B cell (primary cell): Measurements from ENCODE around the gene GINS2. TPM values are rescaled to one million over a fixed set of nuclear protein-coding genes. Genes with fewer than 3 reads are reported as not detected.

ENCODE experiments used
- ATAC-seq: fragments of 200-7000 bp; cut with Tn5 transposase; one replicate; pipeline ENCODE4 v1.10.0; 2021; ENCODE audit warnings: low read depth, mild to moderate bottlenecking, moderate number of reproducible peaks, moderate library complexity
- CTCF ChIA-PET: fragments of 350-600 bp; sonication (Branson Sonifier 250); formaldehyde crosslinking; loops from one replicate; lab custom pipeline; 2021; ENCODE audit warnings: antibody characterized with exemption, inconsistent platforms; lab: Charles Lee
- POLR2A ChIA-PET: fragments of 350-600 bp; sonication (Branson Sonifier 250); formaldehyde crosslinking; loops from one replicate; lab custom pipeline; 2021; ENCODE audit warnings: antibody characterized with exemption; lab: Charles Lee
- DNase-seq: peaks from one replicate; pipeline ENCODE4 v3.0.0; 2013
- H2AFZ ChIP-seq: 2 replicates; pipeline ENCODE4 v1.6.1; 2012; ENCODE audit warnings: mild to moderate bottlenecking, low read depth, low read length; ENCODE audit not compliant: insufficient read depth, poor library complexity, severe bottlenecking
- H3K27ac ChIP-seq, 2 donors: 1 replicate in 1 of 2; 2 replicates in 1 of 2; pipeline ENCODE4 v1.5.1; 2012 to 2013; ENCODE audit warnings: low read length in 2 of 2, mild to moderate bottlenecking in 2 of 2, moderate library complexity in 1 of 2
- H3K27me3 ChIP-seq, 4 experiments: fragments of 200-600 bp in 1 of 4; sonication (generic) in 1 of 4; replicated peaks in 1 of 4; 1 replicate in 2 of 4; 2 replicates in 2 of 4; pipeline versions ENCODE4 v1.6.1 to v1.7.0; 2013 to 2016; ENCODE audit warnings: low read length in 3 of 4, mild to moderate bottlenecking in 2 of 4, mixed read lengths in 1 of 4, moderate library complexity in 1 of 4; ENCODE audit not compliant: insufficient read depth in 4 of 4, control insufficient read depth in 3 of 4; ENCODE audit errors: control extremely low read depth in 1 of 4
- H3K36me3 ChIP-seq, 2 experiments: replicated peaks in 1 of 2; 1 replicate in 1 of 2; 2 replicates in 1 of 2; pipeline versions ENCODE4 v1.6.1 to v1.7.1; 2013; ENCODE audit warnings: low read length in 1 of 2; ENCODE audit not compliant: insufficient read depth in 2 of 2, control insufficient read depth in 1 of 2; ENCODE audit errors: control extremely low read depth in 1 of 2, extremely low read depth in 1 of 2
- H3K4me1 ChIP-seq, 2 donors: fragments of 200-600 bp in 1 of 2; sonication (generic) in 1 of 2; 1 replicate in 1 of 2; 2 replicates in 1 of 2; pipeline versions ENCODE4 v1.5.1 to v1.6.1; 2013 to 2017; ENCODE audit warnings: low read length in 2 of 2; ENCODE audit not compliant: control insufficient read depth in 2 of 2, insufficient read depth in 2 of 2
- H3K4me2 ChIP-seq: replicated peaks from 2 replicates; pipeline ENCODE3; 2012; ENCODE audit warnings: mild to moderate bottlenecking, low read depth, low read length; ENCODE audit not compliant: poor library complexity, severe bottlenecking
- H3K4me3 ChIP-seq, 5 experiments: fragments of 200-600 bp in 1 of 5; sonication (generic) in 1 of 5; 1 replicate in 3 of 5; 2 replicates in 2 of 5; pipeline versions ENCODE4 v1.5.1 to v1.7.0; 2011 to 2016; ENCODE audit warnings: low read length in 4 of 5, mild to moderate bottlenecking in 4 of 5, low read depth in 2 of 5, control low read depth in 1 of 5, moderate library complexity in 1 of 5; ENCODE audit not compliant: insufficient read depth in 1 of 5; ENCODE audit errors: control extremely low read depth in 1 of 5, extremely low read depth in 1 of 5
- H3K79me2 ChIP-seq: fragments of 200-600 bp; sonication (generic); one replicate; pipeline ENCODE4 v1.6.0; 2016; ENCODE audit warnings: low read length; ENCODE audit not compliant: control insufficient read depth, insufficient read depth
- H3K9ac ChIP-seq: fragments of 200-600 bp; sonication (generic); 2 replicates; pipeline ENCODE4 v1.6.1; 2017; ENCODE audit warnings: mild to moderate bottlenecking, low read length, moderate library complexity
- H3K9me3 ChIP-seq, 3 donors: one replicate each; pipeline versions ENCODE4 v1.6.1 to v1.7.1; 2013; ENCODE audit warnings: low read length in 2 of 3; ENCODE audit not compliant: control insufficient read depth in 2 of 3, insufficient read depth in 1 of 3; ENCODE audit errors: control extremely low read depth in 1 of 3
- H4K20me1 ChIP-seq: 2 replicates; pipeline ENCODE4 v1.6.0; 2012; ENCODE audit warnings: mild to moderate bottlenecking, low read length; ENCODE audit not compliant: insufficient read depth, control insufficient read depth, poor library complexity, severe bottlenecking
- H3K27ac Mint-ChIP-seq: one replicate; pipeline ENCODE4 v1.8.0; 2021; ENCODE audit warnings: mixed read lengths
- H3K27me3 Mint-ChIP-seq: one replicate; pipeline ENCODE4 v1.8.0; 2021; ENCODE audit warnings: mixed read lengths
- H3K4me1 Mint-ChIP-seq: one replicate; pipeline ENCODE4 v1.8.0; 2021; ENCODE audit warnings: mixed read lengths
- H3K4me3 Mint-ChIP-seq: one replicate; pipeline ENCODE4 v1.8.0; 2021; ENCODE audit warnings: mixed read lengths
- H3K9me3 Mint-ChIP-seq: one replicate; pipeline ENCODE4 v1.8.0; 2022; ENCODE audit warnings: mixed read lengths; ENCODE audit not compliant: insufficient read depth
- EZH2 ChIP-seq: IDR thresholded peaks from 2 replicates; pipeline ENCODE4 v1.6.1; 2012; ENCODE audit warnings: borderline replicate concordance, low read depth, mild to moderate bottlenecking, moderate library complexity, low read length; ENCODE audit not compliant: insufficient read depth, poor library complexity, severe bottlenecking
- WGBS: methylation state at CpG from one replicate; pipeline ENCODE4 v1.1.5; 2013; ENCODE audit warnings: missing lambda C conversion rate; ENCODE audit not compliant: insufficient coverage; 5-methylcytosine and 5-hydroxymethylcytosine counted together
- intact Hi-C: fragments of 100-400 bp; cut with micrococcal nuclease; formaldehyde crosslinking; loops from one replicate; pipeline ENCODE4 v1.10.0; 2022
- polyA plus RNA-seq: library from polyadenylated mRNA; depleted of rRNA; stranded (reverse); fragments of >200 nt; gene quantifications from 2 replicates; pipeline ENCODE4 v1.2.3, GENCODE V29; 2012
- total RNA-seq, 2 donors: library from RNA; stranded (reverse); fragments of 120-200 nt in 1 of 2; gene quantifications; 1 replicate in 1 of 2; 2 replicates in 1 of 2; pipeline versions ENCODE4 v1.2.3 to v1.2.4, GENCODE V29; 2013 to 2022
- TF ChIP-seq, protein P1 (sequence below): fragments of 200-600 bp; IDR thresholded peaks from one replicate; pipeline ENCODE4 v1.8.0; 2022; ENCODE audit warnings: antibody characterized with exemption, mild to moderate bottlenecking

GINS2 gene
- total and polyA plus RNA-seq, 2 donors (not counting 1 experiment from before 2014, with no cell fraction given), result 0.52 to 4.2 TPM

DNA sequence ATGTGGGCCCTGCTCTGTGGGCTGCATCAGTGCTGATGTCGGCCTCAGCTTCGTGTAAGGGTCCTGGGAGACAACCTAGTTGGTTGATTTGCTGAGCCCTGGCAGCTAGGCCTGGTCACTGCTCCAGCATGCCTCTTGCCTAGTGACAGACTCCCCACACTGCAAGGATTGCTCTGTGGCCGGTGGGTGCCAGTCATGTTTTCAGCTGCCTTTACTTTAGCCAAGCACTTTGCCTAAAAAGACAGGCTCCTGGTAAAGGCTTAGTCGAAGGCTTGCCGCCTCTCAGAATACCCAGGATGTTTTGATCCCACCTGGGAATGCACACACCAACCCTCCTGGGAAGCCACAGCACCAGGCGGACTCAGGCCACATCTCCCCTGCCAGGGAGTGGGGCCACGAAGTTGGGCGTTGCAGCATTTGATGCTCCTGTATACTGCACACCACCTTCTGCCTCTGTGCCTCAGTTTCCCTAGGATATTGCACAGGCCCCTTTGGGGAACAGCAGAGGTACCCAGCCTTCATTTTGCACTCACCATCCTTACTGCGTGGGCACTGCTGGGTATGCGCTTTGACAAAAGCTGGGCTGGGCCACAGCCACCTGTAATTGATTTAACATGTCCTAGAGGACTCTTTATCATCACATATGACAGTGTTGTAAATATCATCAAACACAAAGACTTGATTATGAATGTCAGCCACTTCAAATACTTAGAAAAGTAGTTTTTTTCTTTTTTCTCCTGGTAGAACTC lies 19.9 kb downstream of the GINS2 start:
- Mint-ChIP-seq H3K9me3 (no peaks in the 10 kb centered on the region), H3K27me3 (no peaks in the 10 kb centered on the region), H3K4me3 (no peak overlapping the region), H3K4me1 (no peaks in the 10 kb centered on the region), H3K27ac (no peak overlapping the region)
- H3K79me2 ChIP-seq, result peaks cover 4% of the 10 kb centered on the region
- H3K9me3 ChIP-seq, result no peaks in the 10 kb centered on the region
- H3K4me3 ChIP-seq, result no peak overlapping the region
- TF ChIP-seq, protein P1, sequence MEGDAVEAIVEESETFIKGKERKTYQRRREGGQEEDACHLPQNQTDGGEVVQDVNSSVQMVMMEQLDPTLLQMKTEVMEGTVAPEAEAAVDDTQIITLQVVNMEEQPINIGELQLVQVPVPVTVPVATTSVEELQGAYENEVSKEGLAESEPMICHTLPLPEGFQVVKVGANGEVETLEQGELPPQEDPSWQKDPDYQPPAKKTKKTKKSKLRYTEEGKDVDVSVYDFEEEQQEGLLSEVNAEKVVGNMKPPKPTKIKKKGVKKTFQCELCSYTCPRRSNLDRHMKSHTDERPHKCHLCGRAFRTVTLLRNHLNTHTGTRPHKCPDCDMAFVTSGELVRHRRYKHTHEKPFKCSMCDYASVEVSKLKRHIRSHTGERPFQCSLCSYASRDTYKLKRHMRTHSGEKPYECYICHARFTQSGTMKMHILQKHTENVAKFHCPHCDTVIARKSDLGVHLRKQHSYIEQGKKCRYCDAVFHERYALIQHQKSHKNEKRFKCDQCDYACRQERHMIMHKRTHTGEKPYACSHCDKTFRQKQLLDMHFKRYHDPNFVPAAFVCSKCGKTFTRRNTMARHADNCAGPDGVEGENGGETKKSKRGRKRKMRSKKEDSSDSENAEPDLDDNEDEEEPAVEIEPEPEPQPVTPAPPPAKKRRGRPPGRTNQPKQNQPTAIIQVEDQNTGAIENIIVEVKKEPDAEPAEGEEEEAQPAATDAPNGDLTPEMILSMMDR, result no peak
- TF ChIP-seq EZH2, result no peak
- no peak for ATAC-seq
- WGBS, result over 99% methylated on average over 8 of the region's 10 CpGs
- no peak overlapping the region for H3K4me2 ChIP-seq
- DNase-seq, result no peak
- H3K4me1 ChIP-seq, result no peaks in the 10 kb centered on the region
- no peak overlapping the region for H2AFZ ChIP-seq
- CTCF ChIA-PET, result interaction anchor here (1.0 to 1.1 kb wide), 2 partner anchors 9 to 150 kb away, joined by 3 to 4 read pairs; no protein-coding TSS in a partner anchor
- no peak overlapping the region for H3K9ac ChIP-seq
- H3K27me3 ChIP-seq, result no peaks in the 10 kb centered on the region
- H4K20me1 ChIP-seq, result peaks cover 31% of the 10 kb centered on the region
- no peak overlapping the region for H3K27ac ChIP-seq
- intact Hi-C loops, result no loop called here
- POLR2A ChIA-PET, result no interaction called here
- peaks cover 1 to 84% of the 10 kb centered on the region in 2 experiments for H3K36me3 ChIP-seq

DNA sequence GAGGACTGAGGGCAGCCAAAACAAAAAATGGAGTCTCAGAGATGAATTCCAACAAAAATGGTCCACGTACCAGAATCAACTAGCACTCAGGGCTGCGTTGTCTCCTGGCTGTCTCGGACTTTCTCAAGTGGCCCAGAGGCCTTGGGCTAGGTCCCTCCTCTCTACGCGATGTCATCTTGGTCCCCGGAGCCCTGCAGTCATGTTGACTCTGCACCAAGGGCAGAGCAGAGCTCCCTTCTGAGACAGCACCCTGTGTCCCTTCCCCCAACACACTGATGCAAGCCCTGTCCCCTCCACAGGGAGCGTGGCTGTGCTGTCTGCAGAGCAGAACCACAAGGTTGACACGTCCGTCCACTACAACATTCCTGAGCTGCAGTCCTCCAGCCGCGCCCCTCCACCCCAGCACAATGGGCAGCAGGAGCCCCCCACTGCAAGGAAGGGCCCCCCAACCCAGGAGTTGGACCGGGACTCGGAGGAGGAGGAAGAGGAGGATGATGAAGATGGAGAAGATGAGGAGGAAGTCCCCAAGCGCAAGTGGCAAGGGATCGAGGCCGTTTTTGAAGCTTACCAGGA lies 20.8 kb downstream of the GINS2 start:
- Histone ChIP-seq H3K36me3 (peaks cover 1 to 87% of the 10 kb centered on the region in 2 experiments), H3K79me2 (peaks cover 4% of the 10 kb centered on the region), H3K4me3 (no peak overlapping the region), H3K9me3 (no peaks in the 10 kb centered on the region), H3K4me2 (no peak overlapping the region), H3K27ac (no peak overlapping the region), H2AFZ (no peak overlapping the region), H4K20me1 (peaks cover 32% of the 10 kb centered on the region), H3K4me1 (no peaks in the 10 kb centered on the region), H3K27me3 (no peaks in the 10 kb centered on the region), H3K9ac (no peak overlapping the region)
- no peak for TF ChIP-seq EZH2
- TF ChIP-seq, protein P1, result no peak
- intact Hi-C loops, result no loop called here
- ChIA-PET CTCF (interaction anchor here (1.0 to 1.1 kb wide), 2 partner anchors 8 to 151 kb away, joined by 3 to 4 read pairs; no protein-coding TSS in a partner anchor), POLR2A (no interaction called here)
- Mint-ChIP-seq H3K4me3 (no peak overlapping the region), H3K4me1 (no peaks in the 10 kb centered on the region), H3K27me3 (no peaks in the 10 kb centered on the region), H3K9me3 (no peaks in the 10 kb centered on the region), H3K27ac (no peak overlapping the region)
- ATAC-seq, result no peak
- WGBS, result 98% methylated on average over 12 of the region's 16 CpGs
- no peak for DNase-seq
